T-helper 17 cell (primary cell): ENCODE results near the gene MAGI2. TPM values are rescaled to one million over a fixed set of nuclear protein-coding genes. Genes with fewer than 3 reads are reported as not detected.
"Not testable (repeated sequence)": the region's sequence is repeated elsewhere in the genome, so short reads cannot be mapped to it uniquely, and the experiment has no call there.

Experiments
- ATAC-seq: fragments of 150-1000 bp; cut with Tn5 transposase; 2 replicates; pipeline ENCODE4 v1.10.0; 2021; ENCODE audit warnings: mild to moderate bottlenecking, moderate library complexity
- DNase-seq, 3 donors: peaks; one replicate each; pipeline versions ENCODE4 v3.0.0 to v3.0.0-alpha.2; 2020 to 2021
- H3K9me3 ChIP-seq: one replicate; pipeline ENCODE4 v1.7.0; 2013; ENCODE audit warnings: low read length, mild to moderate bottlenecking; ENCODE audit not compliant: control insufficient read depth, poor library complexity, severe bottlenecking
- H3K27ac Mint-ChIP-seq: one replicate; pipeline ENCODE4 v1.8.0; 2022; ENCODE audit warnings: mild to moderate bottlenecking, moderate library complexity, mixed read lengths
- H3K27me3 Mint-ChIP-seq: one replicate; pipeline ENCODE4 v1.8.0; 2022; ENCODE audit warnings: mixed read lengths
- H3K36me3 Mint-ChIP-seq: one replicate; pipeline ENCODE4 v1.8.0; 2022; ENCODE audit warnings: low read depth, mixed read lengths
- H3K4me1 Mint-ChIP-seq: one replicate; pipeline ENCODE4 v1.8.0; 2022; ENCODE audit warnings: mild to moderate bottlenecking, mixed read lengths
- H3K4me3 Mint-ChIP-seq: one replicate; pipeline ENCODE4 v1.8.0; 2022; ENCODE audit warnings: mild to moderate bottlenecking, moderate library complexity, mixed read lengths
- total RNA-seq, 4 donors: library from RNA in 2 of 4; stranded (reverse) in 2 of 4; gene quantifications; one replicate each; pipeline ENCODE4 v1.2.3 and lab custom pipeline; 2022 to 2026

MAGI2 gene
- total RNA-seq, 2 donors from 2014 or later = 0.73 TPM; not detected in 1

- not testable (repeated sequence) for H3K36me3 Mint-ChIP-seq, H3K4me3 Mint-ChIP-seq, H3K27me3 Mint-ChIP-seq, H3K4me1 Mint-ChIP-seq, DNase-seq, H3K9me3 ChIP-seq, ATAC-seq, H3K27ac Mint-ChIP-seq
Measured at GRCh38 chr7:78967561-78967960, 485.9 kb downstream of the MAGI2 start.

GRCh38 chr7:78967046-78967445 lies 486.4 kb downstream of the MAGI2 start:
- ATAC-seq = no peak
- Mint-ChIP-seq H3K4me1 (no peaks in the 10 kb centered on the region), H3K27me3 (no peaks in the 10 kb centered on the region)

GRCh38 chr7:78959477-78959876 lies 494.0 kb downstream of the MAGI2 start:
- H3K9me3 ChIP-seq = no peaks in the 10 kb centered on the region
- no peaks in the 10 kb centered on the region for H3K36me3 Mint-ChIP-seq
- no peaks in the 10 kb centered on the region for H3K27me3 Mint-ChIP-seq
- ATAC-seq = no peak
- DNase-seq = no peak
- H3K27ac Mint-ChIP-seq = no peak overlapping the region
- H3K4me1 Mint-ChIP-seq = no peaks in the 10 kb centered on the region
- no peak overlapping the region for H3K4me3 Mint-ChIP-seq

More at GRCh38 chr7:78967046-78967445, 486.4 kb downstream of the MAGI2 start:
- no peak overlapping the region for H3K27ac Mint-ChIP-seq
- no peak overlapping the region for H3K4me3 Mint-ChIP-seq
- no peaks in the 10 kb centered on the region for H3K9me3 ChIP-seq
- DNase-seq = no peak
- no peaks in the 10 kb centered on the region for H3K36me3 Mint-ChIP-seq

- no peaks in the 10 kb centered on the region for H3K9me3 ChIP-seq
- no peak for ATAC-seq
- Mint-ChIP-seq H3K27ac (no peak overlapping the region), H3K4me3 (no peak overlapping the region), H3K4me1 (no peaks in the 10 kb centered on the region), H3K27me3 (no peaks in the 10 kb centered on the region), H3K36me3 (no peaks in the 10 kb centered on the region)
- DNase-seq = no peak
Measured at GRCh38 chr7:78955329-78955728, 498.1 kb downstream of the MAGI2 start.

- DNase-seq (no peak), ATAC-seq (no peak)
- Mint-ChIP-seq H3K36me3 (no peaks in the 10 kb centered on the region), H3K27me3 (no peaks in the 10 kb centered on the region), H3K4me3 (no peak overlapping the region), H3K4me1 (no peaks in the 10 kb centered on the region), H3K27ac (no peak overlapping the region)
- H3K9me3 ChIP-seq = no peaks in the 10 kb centered on the region
Measured at GRCh38 chr7:78953726-78954363, 499.6 kb downstream of the MAGI2 start.

- DNase-seq (no peak), ATAC-seq (no peak)
- H3K9me3 ChIP-seq = no peaks in the 10 kb centered on the region
- Mint-ChIP-seq H3K27me3 (no peaks in the 10 kb centered on the region), H3K36me3 (no peaks in the 10 kb centered on the region), H3K4me1 (no peaks in the 10 kb centered on the region), H3K4me3 (no peak overlapping the region), H3K27ac (no peak overlapping the region)
Measured at GRCh38 chr7:78953090-78953489, 500.4 kb downstream of the MAGI2 start.

- Mint-ChIP-seq H3K36me3 (no peaks in the 10 kb centered on the region), H3K4me1 (no peaks in the 10 kb centered on the region), H3K27ac (no peak overlapping the region), H3K4me3 (no peak overlapping the region), H3K27me3 (no peaks in the 10 kb centered on the region)
- ATAC-seq (no peak), DNase-seq (no peak)
- H3K9me3 ChIP-seq = no peaks in the 10 kb centered on the region
Measured at GRCh38 chr7:78939669-78940068, 513.8 kb downstream of the MAGI2 start.

- no peaks in the 10 kb centered on the region for H3K36me3 Mint-ChIP-seq
- no peak overlapping the region for H3K4me3 Mint-ChIP-seq
- H3K27ac Mint-ChIP-seq = no peak overlapping the region
- H3K27me3 Mint-ChIP-seq = no peaks in the 10 kb centered on the region
- ATAC-seq (no peak), DNase-seq (no peak)
- no peaks in the 10 kb centered on the region for H3K4me1 Mint-ChIP-seq
- no peaks in the 10 kb centered on the region for H3K9me3 ChIP-seq
Measured at GRCh38 chr7:78924581-78924980, 528.9 kb downstream of the MAGI2 start.

GRCh38 chr7:78912781-78913180 lies 540.7 kb downstream of the MAGI2 start:
- ATAC-seq (no peak), DNase-seq (no peak)
- H3K27me3 Mint-ChIP-seq = no peaks in the 10 kb centered on the region
- H3K9me3 ChIP-seq = no peaks in the 10 kb centered on the region
- no peaks in the 10 kb centered on the region for H3K36me3 Mint-ChIP-seq
- no peak overlapping the region for H3K4me3 Mint-ChIP-seq
- H3K4me1 Mint-ChIP-seq = no peaks in the 10 kb centered on the region
- H3K27ac Mint-ChIP-seq = no peak overlapping the region

GRCh38 chr7:78906735-78907134 lies 546.7 kb downstream of the MAGI2 start:
- Mint-ChIP-seq H3K4me3 (no peak overlapping the region), H3K36me3 (no peaks in the 10 kb centered on the region), H3K27ac (no peak overlapping the region), H3K4me1 (no peaks in the 10 kb centered on the region), H3K27me3 (no peaks in the 10 kb centered on the region)
- H3K9me3 ChIP-seq = no peaks in the 10 kb centered on the region
- DNase-seq = no peak
- no peak for ATAC-seq

GRCh38 chr7:78905436-78905835 lies 548.0 kb downstream of the MAGI2 start:
- no peaks in the 10 kb centered on the region for H3K4me1 Mint-ChIP-seq
- no peak for ATAC-seq
- H3K36me3 Mint-ChIP-seq = no peaks in the 10 kb centered on the region
- H3K27ac Mint-ChIP-seq = no peak overlapping the region
- DNase-seq = no peak
- no peak overlapping the region for H3K4me3 Mint-ChIP-seq
- H3K9me3 ChIP-seq = no peaks in the 10 kb centered on the region
- no peaks in the 10 kb centered on the region for H3K27me3 Mint-ChIP-seq

- Mint-ChIP-seq H3K27ac (no peak overlapping the region), H3K4me1 (no peaks in the 10 kb centered on the region), H3K36me3 (no peaks in the 10 kb centered on the region), H3K27me3 (no peaks in the 10 kb centered on the region), H3K4me3 (peak overlapping the region; percentile 1)
- DNase-seq = no peak
- no peaks in the 10 kb centered on the region for H3K9me3 ChIP-seq
- no peak for ATAC-seq
Measured at GRCh38 chr7:78904983-78905382, 548.5 kb downstream of the MAGI2 start.

GRCh38 chr7:78901566-78901965 lies 551.9 kb downstream of the MAGI2 start:
- Mint-ChIP-seq H3K27ac (no peak overlapping the region), H3K4me1 (no peaks in the 10 kb centered on the region), H3K27me3 (no peaks in the 10 kb centered on the region), H3K36me3 (no peaks in the 10 kb centered on the region), H3K4me3 (no peak overlapping the region)
- no peaks in the 10 kb centered on the region for H3K9me3 ChIP-seq
- no peak for DNase-seq
- no peak for ATAC-seq

- H3K9me3 ChIP-seq = no peaks in the 10 kb centered on the region
- DNase-seq = no peak
- H3K27me3 Mint-ChIP-seq = no peaks in the 10 kb centered on the region
- no peak for ATAC-seq
- no peak overlapping the region for H3K27ac Mint-ChIP-seq
- no peak overlapping the region for H3K4me3 Mint-ChIP-seq
- no peaks in the 10 kb centered on the region for H3K36me3 Mint-ChIP-seq
- H3K4me1 Mint-ChIP-seq = no peaks in the 10 kb centered on the region
Measured at GRCh38 chr7:78900806-78901205, 552.7 kb downstream of the MAGI2 start.
